ENCODE results near the gene CDKL1. TPM values are rescaled to one million over a fixed set of nuclear protein-coding genes. Genes with fewer than 3 reads are reported as not detected.

CDKL1 gene
- total RNA-seq, 2 experiments from 2014 or later: 8.1 to 12.0 TPM

DNA sequence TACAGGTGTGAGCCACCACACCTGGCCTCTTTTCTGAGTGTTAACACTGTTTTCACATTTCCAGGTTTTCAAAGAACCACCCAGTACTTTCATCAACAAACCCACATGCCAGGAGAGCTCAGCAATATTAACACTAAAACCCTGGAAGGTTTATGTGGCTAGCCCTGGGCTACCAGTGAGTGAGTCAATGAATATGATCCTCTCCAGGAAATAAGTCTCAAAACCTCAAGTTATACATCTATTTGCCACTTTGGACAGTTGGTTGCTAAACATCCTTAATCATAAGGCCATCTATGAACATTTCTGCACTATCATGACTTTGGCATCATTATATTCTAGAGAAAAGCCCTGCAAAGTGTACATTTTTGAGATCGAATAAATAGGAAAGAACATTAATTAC is 6.3 kb upstream of the CDKL1 start:
- POLR2A ChIA-PET: interaction anchor here (1.0 kb wide), 1 partner anchor 39 kb away, joined by 3 read pairs; no protein-coding TSS in a partner anchor

DNA sequence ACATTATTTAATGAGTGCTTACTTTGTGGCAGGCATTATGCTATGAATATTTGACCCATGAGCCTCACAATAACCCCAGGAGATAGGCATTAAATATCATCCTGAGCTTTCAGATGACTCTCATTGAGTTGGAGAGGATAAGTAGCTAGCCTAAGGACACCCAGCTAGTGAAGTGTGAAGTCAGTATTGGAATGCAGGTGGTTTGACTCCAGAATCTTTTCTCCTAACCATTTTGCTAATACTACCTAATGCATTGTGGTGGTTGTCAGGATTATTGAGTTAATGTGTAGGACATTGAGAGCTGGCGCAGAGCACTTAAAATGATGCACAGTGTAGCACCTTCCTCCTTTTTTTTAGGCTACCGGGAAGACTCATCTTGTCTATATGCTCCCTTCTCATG is 3.8 kb upstream of the CDKL1 start:
- Mint-ChIP-seq H3K27me3 (ENCODE audit: low read depth) (peaks cover 2% of the 10 kb centered on the region), H3K9me3 (ENCODE audit: insufficient read depth) (peaks cover 2% of the 10 kb centered on the region), H3K27ac (no peak overlapping the region), H3K36me3 (ENCODE audit: low read depth) (peaks cover 1% of the 10 kb centered on the region), H3K4me3 (no peak overlapping the region), H3K4me1 (ENCODE audit: low read depth) (peaks cover 15% of the 10 kb centered on the region)
- ATAC-seq (no peak), DNase-seq (no peak)
- CTCF ChIA-PET: interaction anchor here (0.6 to 3.5 kb wide), 3 partner anchors 58 to 91 kb away, joined by 3 to 9 read pairs (median 3); no protein-coding TSS in a partner anchor
- POLR2A ChIA-PET: no interaction called here

More for the DNA sequence above, 6.3 kb upstream of the CDKL1 start:
- DNase-seq (no peak), ATAC-seq (no peak)
- Mint-ChIP-seq H3K4me1 (ENCODE audit: low read depth) (peaks cover 4% of the 10 kb centered on the region), H3K27ac (no peak overlapping the region), H3K4me3 (no peak overlapping the region), H3K36me3 (ENCODE audit: low read depth) (no peaks in the 10 kb centered on the region), H3K9me3 (ENCODE audit: insufficient read depth) (peaks cover 12% of the 10 kb centered on the region), H3K27me3 (ENCODE audit: low read depth) (no peaks in the 10 kb centered on the region)
- CTCF ChIA-PET: no interaction called here

DNA sequence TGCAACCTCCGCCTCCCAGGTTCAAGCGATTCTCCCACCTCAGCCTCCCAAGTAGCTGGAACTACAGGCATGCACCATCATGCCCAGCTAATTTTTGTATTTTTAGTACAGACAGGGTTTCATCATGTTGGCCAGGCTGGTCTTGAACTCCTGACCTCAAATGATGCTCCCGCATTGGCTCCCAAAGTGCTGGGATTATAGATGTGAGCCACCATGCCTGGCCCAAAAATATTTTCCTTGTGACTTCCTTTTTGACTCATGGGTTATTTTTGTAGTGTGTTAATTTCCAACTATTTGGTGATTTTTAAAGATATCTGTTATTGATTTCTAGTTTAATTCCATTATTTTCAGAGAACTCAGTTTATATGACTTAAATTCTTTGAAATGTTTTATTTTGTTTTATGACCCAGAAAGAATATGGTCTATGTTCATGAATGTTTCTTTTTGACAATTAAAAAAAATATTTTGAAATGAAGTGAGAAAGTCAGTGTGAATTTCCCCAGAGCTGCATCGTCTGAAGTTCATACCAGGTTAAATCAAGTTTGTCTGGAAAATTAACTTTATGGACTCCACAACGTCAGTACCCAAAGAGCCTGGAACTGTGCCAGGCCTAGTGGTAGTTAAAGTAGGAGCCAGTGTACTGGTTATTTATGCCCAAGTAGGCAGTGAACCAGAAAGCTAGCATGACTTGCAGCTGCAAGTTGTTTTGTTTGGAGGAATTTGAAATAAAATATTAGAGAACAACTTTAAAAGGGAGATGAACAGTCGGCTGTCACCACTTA is 2.8 kb upstream of the CDKL1 start:
- DNase-seq (no peak), ATAC-seq (no peak)
- POLR2A ChIA-PET: no interaction called here
- Mint-ChIP-seq H3K27ac (no peak overlapping the region), H3K36me3 (ENCODE audit: low read depth) (peaks cover 1% of the 10 kb centered on the region), H3K4me3 (no peak overlapping the region), H3K4me1 (ENCODE audit: low read depth) (peaks cover 15% of the 10 kb centered on the region), H3K9me3 (ENCODE audit: insufficient read depth) (no peaks in the 10 kb centered on the region), H3K27me3 (ENCODE audit: low read depth) (peaks cover 2% of the 10 kb centered on the region)
- CTCF ChIA-PET: interaction anchor here (1.4 to 3.5 kb wide), 2 partner anchors 57 to 78 kb away, joined by 3 to 9 read pairs; no protein-coding TSS in a partner anchor

DNA sequence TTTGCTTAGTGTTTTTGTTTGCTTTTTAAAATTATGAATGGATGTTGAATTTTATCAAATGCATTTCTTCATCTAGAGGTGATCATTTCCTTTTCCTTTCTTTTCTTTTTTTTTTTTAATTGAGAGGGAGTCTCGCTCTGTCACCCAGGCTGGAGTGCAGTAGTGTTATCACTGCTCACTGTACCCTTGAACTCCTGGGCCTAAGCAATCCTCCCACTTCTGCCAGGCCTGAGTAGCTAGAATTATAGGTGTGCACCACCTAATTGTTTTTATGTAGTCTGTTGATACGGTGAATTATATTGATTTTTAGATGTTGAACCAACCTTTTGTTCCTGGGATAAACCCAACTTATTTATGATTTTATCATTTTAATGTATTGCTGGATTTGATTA is 1.5 kb upstream of the CDKL1 start:
- Mint-ChIP-seq H3K36me3 (ENCODE audit: low read depth) (peaks cover 1% of the 10 kb centered on the region), H3K27me3 (ENCODE audit: low read depth) (peaks cover 2% of the 10 kb centered on the region), H3K4me1 (ENCODE audit: low read depth) (peaks cover 15% of the 10 kb centered on the region), H3K9me3 (ENCODE audit: insufficient read depth) (no peaks in the 10 kb centered on the region), H3K27ac (no peak overlapping the region), H3K4me3 (no peak overlapping the region)
- ChIA-PET CTCF (interaction anchor here (3.5 kb wide), 1 partner anchor 77 kb away, joined by 9 read pairs; no protein-coding TSS in a partner anchor), POLR2A (no interaction called here)
- no peak for ATAC-seq
- DNase-seq: no peak

DNA sequence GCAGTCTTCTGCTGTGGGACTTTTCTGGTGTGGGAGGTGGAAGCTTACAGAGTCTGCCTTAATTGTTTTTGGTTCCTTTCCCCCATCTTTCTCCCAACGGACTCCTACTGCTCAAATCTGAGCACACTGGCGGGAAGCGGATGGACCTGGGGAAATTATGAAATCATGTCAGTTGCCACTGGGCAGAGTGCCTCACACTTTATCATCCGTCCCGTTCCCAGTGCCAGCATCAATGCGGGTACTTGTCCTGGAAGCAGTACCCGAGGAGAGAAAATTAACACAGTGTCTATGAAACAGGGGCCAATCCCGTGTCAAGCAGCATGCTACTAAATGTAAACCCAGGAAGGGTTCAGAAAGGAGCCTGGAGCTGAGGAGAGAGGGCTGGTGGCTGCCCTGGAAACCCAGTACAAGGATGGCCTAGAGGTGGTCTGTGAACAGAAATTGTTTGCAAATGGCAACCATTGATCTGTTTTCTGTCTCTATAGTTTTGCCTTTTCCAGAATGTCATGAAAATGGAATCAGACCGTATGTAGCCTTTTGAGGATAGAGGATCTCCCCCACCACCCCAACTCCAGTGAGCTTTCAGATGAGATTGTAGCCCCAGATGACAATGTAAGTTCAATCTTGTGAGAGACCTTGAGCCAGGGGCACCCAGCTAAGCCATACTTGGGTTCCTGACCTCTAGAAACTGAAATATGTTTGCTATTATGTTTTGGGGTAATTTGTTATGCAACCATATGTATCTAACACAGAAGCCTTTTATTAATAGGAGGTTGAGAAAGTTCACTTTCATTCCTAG is 908 bp upstream of the CDKL1 start:
- ChIA-PET POLR2A (interaction anchor here (0.6 kb wide), 1 partner anchor 29 kb away, joined by 3 read pairs; no protein-coding TSS in a partner anchor), CTCF (interaction anchor here (1.2 to 3.5 kb wide), 4 partner anchors 62 to 83 kb away, joined by 3 to 9 read pairs (median 3); no protein-coding TSS in a partner anchor)
- peaks cover 2% of the 10 kb centered on the region for H3K27me3 Mint-ChIP-seq (ENCODE audit: low read depth)
- H3K4me1 Mint-ChIP-seq (ENCODE audit: low read depth): peaks cover 11% of the 10 kb centered on the region
- ATAC-seq: no peak
- no peak for DNase-seq
- peak overlapping the region; percentile 62 for H3K4me3 Mint-ChIP-seq
- no peaks in the 10 kb centered on the region for H3K9me3 Mint-ChIP-seq (ENCODE audit: insufficient read depth)
- H3K36me3 Mint-ChIP-seq (ENCODE audit: low read depth): peaks cover 1% of the 10 kb centered on the region
- H3K27ac Mint-ChIP-seq: no peak overlapping the region

DNA sequence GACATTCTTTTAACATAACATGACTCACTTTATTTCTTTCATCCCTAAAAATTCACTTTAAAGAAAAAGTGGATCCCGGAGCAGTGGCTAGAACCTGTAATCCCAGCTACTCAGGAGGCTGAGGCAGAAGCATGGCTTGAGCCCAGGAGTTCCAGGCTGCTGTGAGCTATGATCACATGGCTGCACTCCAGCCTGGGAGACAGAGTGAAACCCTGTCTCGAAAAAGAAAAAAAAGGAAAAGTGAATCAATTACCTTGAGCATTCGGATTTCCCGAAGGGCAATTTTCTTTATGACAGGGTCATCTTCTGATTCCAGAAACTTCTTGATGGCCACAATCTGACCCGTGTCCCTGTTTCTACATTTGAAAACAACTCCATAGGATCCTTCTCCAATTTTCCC is 1.2 kb downstream of the CDKL1 start:
- DNase-seq (no peak), ATAC-seq (no peak)
- POLR2A ChIA-PET: no interaction called here
- Mint-ChIP-seq H3K36me3 (ENCODE audit: low read depth) (peaks cover 1% of the 10 kb centered on the region), H3K4me1 (ENCODE audit: low read depth) (peaks cover 11% of the 10 kb centered on the region), H3K4me3 (peak overlapping the region; percentile 83), H3K27me3 (ENCODE audit: low read depth) (peaks cover 2% of the 10 kb centered on the region), H3K27ac (no peak overlapping the region), H3K9me3 (ENCODE audit: insufficient read depth) (no peaks in the 10 kb centered on the region)
- CTCF ChIA-PET: interaction anchor here (1.6 kb wide), 1 partner anchor 22 kb away, joined by 3 read pairs; no protein-coding TSS in a partner anchor

DNA sequence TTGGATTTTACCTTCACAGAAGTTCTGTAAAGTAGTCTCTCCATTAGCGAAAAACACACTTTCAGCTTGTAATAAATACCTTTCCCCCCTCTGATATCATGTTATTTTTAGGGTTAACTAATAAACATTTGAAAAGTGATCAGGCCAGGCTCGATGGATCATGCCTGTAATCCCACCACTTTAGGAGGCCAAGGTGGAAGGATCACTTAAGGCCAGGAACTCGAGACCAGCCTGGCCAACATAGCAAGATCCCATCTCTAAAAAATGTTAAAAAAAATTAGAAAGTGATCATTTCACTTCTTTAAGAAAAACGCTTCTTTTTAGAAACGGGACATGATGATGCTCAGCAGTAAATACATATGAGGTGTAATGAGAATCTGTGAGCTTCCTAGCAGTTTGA is 2.0 kb downstream of the CDKL1 start:
- Mint-ChIP-seq H3K36me3 (ENCODE audit: low read depth) (peaks cover 1% of the 10 kb centered on the region), H3K27me3 (ENCODE audit: low read depth) (peaks cover 2% of the 10 kb centered on the region), H3K9me3 (ENCODE audit: insufficient read depth) (no peaks in the 10 kb centered on the region), H3K4me3 (no peak overlapping the region), H3K4me1 (ENCODE audit: low read depth) (peaks cover 11% of the 10 kb centered on the region), H3K27ac (no peak overlapping the region)
- ATAC-seq (no peak), DNase-seq (no peak)
- CTCF ChIA-PET: interaction anchor here (1.6 to 1.7 kb wide), 2 partner anchors 21 to 74 kb away, joined by 3 to 6 read pairs; no protein-coding TSS in a partner anchor
- POLR2A ChIA-PET: no interaction called here

DNA sequence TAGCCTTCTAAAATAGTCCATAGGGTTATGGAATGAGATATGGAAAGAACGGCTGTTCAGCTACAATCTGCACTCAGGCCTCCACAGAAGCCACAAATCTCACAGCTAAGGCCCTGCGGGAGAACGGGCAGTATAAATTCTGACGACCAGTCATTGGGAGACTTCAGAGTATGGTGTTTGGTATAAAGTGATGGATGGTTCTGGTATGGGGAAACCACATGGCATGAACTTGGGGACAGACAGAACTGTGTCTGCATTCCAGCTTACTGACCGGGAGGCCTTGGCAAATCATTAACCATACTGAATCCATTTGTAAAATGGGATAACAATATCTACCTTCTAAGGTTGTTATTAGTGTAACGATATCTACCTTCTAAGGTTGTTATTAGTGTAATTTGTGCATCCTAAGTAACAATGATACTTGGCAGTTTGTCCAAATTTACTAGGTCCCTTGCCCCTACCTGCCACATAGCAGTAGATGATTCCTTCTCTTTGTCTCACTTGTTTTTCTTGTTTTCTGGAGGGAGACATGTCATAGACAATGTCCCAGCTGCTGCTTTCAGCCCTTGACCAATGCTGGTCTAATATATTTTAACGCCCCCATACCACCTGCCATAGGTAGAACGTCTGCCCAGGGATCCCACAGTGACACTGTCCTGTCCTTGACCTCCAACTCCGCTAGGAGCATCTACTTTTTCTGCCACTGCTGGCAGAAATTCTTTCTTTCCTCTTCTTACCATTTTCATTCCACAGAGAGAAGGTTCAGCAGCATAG is 6.8 kb downstream of the CDKL1 start:
- no peak overlapping the region for H3K27ac Mint-ChIP-seq
- H3K4me3 Mint-ChIP-seq: no peak overlapping the region
- ChIA-PET CTCF (no interaction called here), POLR2A (no interaction called here)
- no peaks in the 10 kb centered on the region for H3K4me1 Mint-ChIP-seq (ENCODE audit: low read depth)
- H3K27me3 Mint-ChIP-seq (ENCODE audit: low read depth): no peaks in the 10 kb centered on the region
- no peaks in the 10 kb centered on the region for H3K9me3 Mint-ChIP-seq (ENCODE audit: insufficient read depth)
- H3K36me3 Mint-ChIP-seq (ENCODE audit: low read depth): no peaks in the 10 kb centered on the region
- no peak for ATAC-seq
- DNase-seq: no peak

DNA sequence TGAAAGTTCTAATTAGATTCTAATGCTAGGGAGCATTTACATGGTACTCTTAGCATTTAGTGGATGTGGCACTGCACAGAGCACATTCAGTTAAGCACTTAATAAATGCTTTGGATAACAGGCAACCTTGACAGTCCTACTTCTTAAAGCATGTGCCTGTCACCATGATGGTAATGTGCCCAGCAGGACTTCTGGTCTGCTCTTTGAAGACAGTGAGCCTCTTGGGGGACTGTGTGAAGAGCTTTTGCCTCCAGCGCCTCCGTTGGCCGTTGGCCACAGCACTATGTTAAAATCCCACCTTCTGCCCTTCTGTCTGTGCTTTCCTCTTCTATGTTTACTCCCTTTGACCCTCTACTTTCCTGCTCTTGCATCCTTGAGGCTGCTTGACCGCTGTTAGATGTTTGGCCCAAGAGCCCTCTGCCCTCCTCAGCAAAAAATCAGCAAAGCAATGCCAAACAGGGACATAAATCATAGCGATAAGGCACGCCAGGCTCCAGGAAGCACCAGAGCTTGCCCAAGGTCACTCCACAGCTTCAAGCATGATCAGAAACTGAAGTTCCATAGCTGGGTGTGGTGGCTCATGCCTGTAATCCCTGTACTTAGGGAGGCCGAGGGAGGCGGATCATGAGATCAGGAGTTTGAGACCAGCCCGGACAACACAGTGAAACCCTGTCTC is 8.3 kb downstream of the CDKL1 start:
- no peaks in the 10 kb centered on the region for H3K4me1 Mint-ChIP-seq (ENCODE audit: low read depth)
- H3K4me3 Mint-ChIP-seq: no peak overlapping the region
- CTCF ChIA-PET: no interaction called here
- no peaks in the 10 kb centered on the region for H3K27me3 Mint-ChIP-seq (ENCODE audit: low read depth)
- DNase-seq (no peak), ATAC-seq (no peak)
- H3K27ac Mint-ChIP-seq: peak overlapping the region; percentile 10
- no peaks in the 10 kb centered on the region for H3K9me3 Mint-ChIP-seq (ENCODE audit: insufficient read depth)
- POLR2A ChIA-PET: no interaction called here
- no peaks in the 10 kb centered on the region for H3K36me3 Mint-ChIP-seq (ENCODE audit: low read depth)

DNA sequence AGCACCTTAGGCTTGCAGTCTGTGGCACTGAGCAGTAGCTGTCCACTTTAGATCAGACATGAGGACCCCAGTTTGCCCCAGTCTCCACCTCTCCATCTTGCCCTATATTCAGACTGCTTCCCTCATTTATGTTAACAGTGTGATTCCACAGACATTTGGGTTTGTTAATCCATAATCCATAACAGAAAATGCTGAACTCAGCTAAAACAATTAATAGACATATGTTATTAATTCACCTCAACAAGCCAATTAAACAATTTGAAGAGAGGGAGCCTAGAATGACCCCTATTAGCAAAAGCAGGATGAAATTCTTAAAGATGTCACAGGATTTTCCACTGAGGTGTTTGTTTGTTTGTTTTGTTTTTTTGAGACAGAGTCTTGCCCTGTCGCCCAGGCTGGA is 9.1 kb downstream of the CDKL1 start:
- no peaks in the 10 kb centered on the region for H3K9me3 Mint-ChIP-seq (ENCODE audit: insufficient read depth)
- H3K4me1 Mint-ChIP-seq (ENCODE audit: low read depth): no peaks in the 10 kb centered on the region
- H3K27me3 Mint-ChIP-seq (ENCODE audit: low read depth): no peaks in the 10 kb centered on the region
- ChIA-PET POLR2A (no interaction called here), CTCF (no interaction called here)
- DNase-seq (no peak), ATAC-seq (no peak)
- no peak overlapping the region for H3K27ac Mint-ChIP-seq
- no peaks in the 10 kb centered on the region for H3K36me3 Mint-ChIP-seq (ENCODE audit: low read depth)
- no peak overlapping the region for H3K4me3 Mint-ChIP-seq

DNA sequence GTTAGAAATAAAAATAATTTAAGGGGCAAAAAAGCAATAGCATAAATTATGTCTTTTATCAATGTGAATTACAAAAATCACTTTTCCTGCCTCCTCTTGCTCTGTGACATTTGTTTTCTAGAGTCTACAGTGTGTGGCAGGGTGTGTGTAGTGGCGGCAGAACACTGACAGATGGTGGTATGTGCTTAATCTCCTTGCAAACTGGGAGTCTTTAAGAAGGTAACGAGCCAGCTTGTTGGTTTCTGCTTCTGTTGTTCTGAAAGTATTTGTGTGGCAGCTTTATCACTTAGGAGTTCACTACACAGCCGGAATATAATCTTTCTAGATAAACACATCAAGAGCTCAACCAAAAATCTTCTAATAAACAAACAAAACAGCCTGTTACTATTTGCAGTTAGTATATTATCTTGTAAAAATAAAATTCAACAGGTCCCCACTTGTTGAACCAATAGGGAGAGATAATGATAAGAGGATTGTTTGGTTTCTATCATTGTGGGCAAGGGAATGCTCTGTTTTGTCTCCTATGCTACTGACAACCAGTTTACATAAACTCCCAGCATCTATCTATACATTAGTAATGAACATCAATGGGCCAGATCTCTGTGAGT is 13.0 kb downstream of the CDKL1 start:
- DNase-seq: no peak
- no peak overlapping the region for H3K4me3 Mint-ChIP-seq
- no peaks in the 10 kb centered on the region for H3K36me3 Mint-ChIP-seq (ENCODE audit: low read depth)
- CTCF ChIA-PET: no interaction called here
- H3K27ac Mint-ChIP-seq: no peak overlapping the region
- H3K9me3 Mint-ChIP-seq (ENCODE audit: insufficient read depth): no peaks in the 10 kb centered on the region
- no peaks in the 10 kb centered on the region for H3K27me3 Mint-ChIP-seq (ENCODE audit: low read depth)
- POLR2A ChIA-PET: no interaction called here
- H3K4me1 Mint-ChIP-seq (ENCODE audit: low read depth): no peaks in the 10 kb centered on the region
- no peak for ATAC-seq

Measured in activated CD8-positive, alpha-beta T cell treated with anti-CD3 and anti-CD28 coated beads, Interleukin-2, amount 10 ng/mL, durations not matched to agents 7 days and 5 days (primary cell).